GM18517 (cell line): Measurements from ENCODE around the gene NR2F2.
"Not testable (repeated sequence)": the region's sequence is repeated elsewhere in the genome, so short reads cannot be mapped to it uniquely, and the experiment has no call there.

Experiments used
- ATAC-seq: cut with Tn5 transposase; IDR thresholded peaks from one replicate; pipeline ENCODE4 v1.9.1; 2021; ENCODE audit warnings: mild to moderate bottlenecking, moderate library complexity; ENCODE audit not compliant: unreplicated experiment

Gene NR2F2

DNA sequence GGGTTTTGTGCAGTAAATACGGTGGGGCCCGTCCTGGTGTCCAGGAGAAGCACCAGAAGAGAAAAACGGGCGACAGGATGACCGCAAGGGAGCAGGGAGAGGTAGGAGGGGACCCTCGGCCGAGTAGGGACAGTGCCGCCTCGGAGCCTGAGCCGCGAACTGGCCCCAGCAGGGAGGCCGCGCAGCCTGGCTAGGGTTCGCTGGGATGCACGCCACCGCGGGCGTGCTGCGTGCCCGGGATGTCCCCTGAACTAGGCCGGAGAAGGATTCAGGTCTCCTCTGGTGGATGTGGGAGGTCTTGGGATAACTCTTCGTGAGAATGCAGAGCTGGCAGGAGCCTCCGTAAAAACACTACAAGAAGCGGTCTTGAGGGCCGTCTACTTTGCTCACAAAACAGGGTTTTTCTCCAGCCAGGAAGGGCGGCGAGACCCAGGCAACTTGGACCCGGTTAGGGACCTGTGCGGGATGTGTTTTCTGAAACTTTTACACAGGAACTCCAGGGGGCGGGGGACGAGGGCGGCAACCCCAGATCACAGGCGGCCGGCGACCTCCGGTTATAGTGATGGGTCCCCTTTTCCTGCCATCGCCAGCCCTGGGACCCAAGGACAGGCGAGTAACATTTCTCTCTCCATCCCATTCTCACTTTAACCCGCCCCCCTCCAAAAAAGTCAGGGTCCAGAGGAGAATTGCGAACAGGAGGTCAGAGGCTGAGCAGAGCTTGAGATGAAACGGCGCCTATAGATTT, 35.5 kb downstream of the NR2F2 start:
- ATAC-seq = no peak

DNA sequence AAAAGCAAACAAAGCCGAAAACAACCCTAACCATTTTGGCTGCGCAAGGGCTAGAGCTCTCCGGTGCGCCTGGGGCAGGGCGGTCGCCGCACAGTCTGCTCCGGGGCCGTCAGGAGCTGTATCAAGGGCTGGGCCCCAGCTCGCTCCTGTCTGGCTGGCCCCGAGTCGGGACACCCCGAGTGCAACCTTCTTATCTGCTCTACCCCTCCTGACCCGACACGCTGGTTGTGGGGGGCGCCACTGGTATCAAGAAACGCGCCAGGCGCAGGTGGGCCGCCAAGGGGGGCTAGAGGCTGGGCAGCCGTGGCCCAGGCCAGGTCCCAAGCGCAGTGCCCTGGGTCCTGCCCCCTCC, 36.0 kb downstream of the NR2F2 start:
- ATAC-seq = no peak

DNA sequence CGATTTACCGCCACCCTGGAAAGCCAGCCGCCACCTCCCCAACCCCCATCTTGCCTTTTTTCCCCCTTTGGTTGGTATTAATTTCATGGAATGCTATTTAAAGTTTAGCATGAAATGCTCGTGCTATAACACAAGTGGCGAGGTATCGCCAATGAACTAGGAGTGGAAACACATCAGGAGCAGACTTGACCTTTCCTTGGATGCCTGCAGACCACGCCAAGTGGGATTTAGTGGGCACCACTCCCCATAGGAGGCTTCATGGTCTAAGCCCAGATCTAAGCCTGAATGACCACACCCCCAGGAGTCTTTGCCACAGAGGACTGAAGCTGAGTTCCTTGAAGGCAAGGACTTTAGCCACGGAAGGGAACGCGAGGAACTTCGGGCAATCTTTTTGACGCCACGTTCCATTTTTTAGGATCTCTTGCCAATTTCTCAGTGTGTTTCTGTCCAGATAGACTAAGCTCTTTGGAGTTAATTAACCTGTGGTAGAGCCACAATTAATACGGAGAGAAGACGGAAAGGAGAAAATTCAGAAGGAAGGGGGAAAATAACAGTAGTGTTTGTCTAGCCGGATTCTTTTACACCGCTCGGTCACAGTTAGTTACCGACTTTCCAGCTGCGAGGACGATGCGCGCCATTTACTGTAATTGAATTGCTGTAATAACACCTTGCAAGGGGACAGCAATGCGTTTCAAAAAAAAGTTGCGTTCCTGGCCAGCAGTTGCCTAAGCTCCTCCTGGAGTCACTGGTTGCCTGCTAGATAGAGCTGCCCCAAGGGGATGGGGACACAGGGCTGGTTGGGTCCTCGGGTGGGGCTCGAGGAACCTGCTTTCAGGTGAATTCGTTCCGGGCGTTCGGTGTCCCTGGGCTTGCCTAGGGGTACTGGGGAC, 37.1 kb downstream of the NR2F2 start:
- ATAC-seq = no peak

DNA sequence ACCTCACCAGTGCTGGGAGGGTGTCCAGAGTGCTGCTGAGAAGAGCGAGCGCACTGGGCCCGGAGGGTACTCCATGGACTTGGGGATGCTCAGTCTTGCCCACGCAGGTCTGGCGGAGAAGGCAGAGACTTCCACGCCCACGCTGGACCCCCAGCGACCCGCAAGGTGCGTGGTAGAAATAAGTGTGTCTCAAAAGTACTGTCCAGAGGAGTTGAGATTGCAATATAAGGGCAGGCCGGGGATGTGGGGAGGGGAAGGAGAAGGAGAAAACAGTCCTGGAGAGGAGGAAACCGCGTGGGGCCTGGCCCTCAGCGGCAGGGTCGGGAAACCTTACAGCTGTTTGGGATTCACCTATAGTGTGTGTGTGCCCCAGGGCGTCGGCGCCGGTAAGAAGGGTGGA, 38.9 kb downstream of the NR2F2 start:
- ATAC-seq = no peak

DNA sequence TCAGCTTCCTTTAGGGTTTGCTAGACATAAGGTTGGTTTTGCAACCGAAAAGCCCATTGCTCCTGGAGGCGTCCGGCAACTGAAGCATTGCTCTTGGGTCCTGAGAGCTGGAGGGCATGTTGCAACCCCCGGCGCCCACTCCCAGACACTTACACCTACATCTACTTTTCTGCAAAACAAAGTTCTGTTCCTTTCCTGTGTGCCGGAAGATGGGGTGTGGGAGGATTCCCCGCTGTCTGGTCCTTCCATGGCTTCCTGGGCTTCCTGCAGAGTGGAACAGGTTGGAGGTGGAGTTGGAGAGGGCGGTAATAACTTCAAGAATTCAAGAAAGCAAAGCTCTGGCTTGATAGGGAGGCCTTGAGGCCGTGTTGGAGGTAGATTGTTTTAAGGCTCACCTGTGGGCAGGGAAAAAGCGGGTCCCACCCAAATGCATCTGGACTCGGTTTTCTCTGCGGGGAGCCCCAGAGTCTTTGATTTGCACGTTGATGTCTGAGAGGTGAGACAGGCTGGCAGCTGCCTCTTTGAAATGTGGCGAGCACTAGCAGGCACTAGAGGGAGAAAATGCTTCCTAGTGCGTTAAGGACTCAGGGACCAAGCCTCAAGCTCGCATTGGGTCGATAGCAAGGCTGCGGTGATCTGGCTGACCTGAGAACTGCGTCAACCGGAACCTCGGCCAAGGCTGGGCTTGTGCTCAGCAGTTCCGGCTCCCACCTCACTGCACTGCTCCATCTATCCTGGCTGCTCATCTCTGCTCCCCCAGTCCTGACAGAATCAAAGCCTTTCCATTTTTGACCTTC, 39.5 kb downstream of the NR2F2 start:
- ATAC-seq = no peak

DNA sequence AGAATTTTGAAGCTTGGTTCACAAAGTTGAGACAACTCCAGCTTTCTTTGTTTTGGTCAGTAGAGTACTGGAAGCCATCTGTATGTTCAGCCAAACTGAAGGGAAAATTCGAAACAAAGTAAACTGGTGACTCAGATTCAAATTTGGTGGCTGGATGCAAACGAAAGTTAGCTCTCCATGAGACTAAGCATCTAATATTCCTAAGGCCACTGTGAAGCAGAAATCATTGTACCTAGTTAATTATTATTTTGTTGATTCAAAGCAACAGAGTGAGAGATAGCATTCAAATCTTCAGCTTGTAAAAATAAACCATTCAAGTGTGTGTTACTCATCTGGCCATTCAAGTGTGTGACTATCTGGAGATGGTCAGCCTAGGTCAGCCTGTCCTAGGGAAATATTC, 42.1 kb downstream of the NR2F2 start:
- no peak for ATAC-seq

DNA sequence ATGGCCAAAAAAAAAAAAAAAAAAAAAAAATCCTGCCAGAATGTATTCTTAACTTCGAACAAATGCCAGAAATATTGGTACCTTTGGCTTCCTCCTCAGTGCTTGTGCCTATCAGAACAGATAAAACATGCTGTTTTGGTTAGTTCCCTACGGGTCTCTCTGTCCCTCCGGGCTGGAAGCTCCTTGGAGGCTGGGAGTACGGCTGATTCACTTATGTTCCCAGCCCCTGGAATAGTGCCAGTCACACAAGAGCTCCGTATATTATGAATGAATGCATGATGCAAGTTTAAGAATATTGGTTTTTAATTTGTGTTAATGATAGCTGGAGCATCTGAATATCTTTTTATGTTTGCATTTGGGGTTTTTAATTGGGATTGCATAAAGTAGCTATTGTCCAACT, 44.0 kb downstream of the NR2F2 start:
- ATAC-seq = no peak

DNA sequence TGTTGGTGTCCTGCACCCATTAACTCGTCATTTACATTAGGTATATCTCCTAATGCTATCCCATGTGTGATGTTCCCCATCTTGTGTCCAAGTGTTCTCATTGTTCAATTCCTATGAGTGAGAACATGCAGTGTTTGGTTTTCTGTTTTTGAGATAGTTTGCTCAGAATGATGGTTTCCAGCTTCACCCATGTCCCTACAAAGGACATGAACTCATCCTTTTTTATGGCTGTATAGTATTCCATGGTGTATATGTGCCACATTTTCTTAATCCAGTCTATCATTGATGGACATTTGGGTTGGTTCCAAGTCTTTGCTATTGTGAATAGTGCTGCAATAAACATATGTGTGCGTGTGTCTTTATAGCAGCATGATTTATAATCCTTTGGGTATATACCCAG, 49.1 kb downstream of the NR2F2 start:
- ATAC-seq = not testable (repeated sequence)

DNA sequence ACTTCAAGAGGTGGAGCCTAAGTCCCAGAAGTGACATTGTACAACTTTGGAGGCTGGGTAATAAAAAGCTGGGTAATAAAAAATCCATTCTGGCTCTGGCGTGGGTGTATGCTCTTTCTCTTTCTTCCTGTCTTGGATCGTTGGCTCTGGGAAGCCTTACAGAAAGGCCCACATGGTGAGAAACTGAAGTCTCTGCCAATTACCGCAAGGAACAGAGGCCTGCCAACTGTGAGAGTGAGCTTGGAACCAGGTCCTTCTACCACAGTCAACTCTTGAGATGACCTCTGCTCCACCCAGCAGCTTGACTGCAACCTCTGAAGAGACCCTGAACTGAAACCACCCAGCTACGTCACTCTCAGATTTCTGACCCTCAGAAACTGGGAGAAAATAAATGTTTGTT, 51.0 kb downstream of the NR2F2 start:
- ATAC-seq = no peak

DNA sequence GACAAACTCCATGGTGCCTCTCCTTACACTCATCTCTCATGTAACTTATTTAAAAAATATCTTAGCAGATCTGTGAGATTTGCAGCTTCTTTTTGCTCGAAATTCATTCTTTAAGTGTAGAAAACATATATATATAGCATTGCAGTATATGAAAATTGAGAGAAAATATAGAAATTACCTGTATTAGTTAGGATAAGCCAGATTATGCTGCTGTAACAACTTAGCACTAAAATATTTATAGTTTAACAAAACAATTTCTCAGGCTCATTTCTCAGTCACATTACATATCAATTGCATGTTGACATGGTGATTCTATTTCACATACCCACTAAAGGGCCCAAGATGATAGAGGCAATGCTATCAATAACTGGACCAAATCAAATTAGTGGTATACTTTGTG, 54.7 kb downstream of the NR2F2 start:
- no peak for ATAC-seq

DNA sequence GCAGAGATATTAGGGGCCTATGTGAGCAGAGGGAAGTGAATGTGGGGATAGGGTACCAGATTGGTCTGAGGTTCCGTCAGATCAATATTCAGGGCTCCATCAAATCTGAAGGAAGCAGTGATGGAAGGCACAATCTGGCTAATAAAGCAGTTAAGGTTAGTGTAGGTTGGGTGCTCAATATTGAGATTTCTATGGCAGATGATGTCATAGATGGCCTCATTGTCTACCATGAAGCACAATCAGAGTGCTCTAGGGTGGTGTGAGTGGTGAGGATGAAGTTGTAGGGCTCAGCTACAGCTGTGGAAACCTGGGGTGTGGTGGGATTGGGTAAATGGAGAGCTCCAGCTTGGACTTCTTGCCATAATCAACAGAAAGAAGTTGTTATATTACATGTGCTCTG, 58.2 kb downstream of the NR2F2 start:
- no peak for ATAC-seq
